ENCODE results near the gene LPP.

The LPP gene

DNA sequence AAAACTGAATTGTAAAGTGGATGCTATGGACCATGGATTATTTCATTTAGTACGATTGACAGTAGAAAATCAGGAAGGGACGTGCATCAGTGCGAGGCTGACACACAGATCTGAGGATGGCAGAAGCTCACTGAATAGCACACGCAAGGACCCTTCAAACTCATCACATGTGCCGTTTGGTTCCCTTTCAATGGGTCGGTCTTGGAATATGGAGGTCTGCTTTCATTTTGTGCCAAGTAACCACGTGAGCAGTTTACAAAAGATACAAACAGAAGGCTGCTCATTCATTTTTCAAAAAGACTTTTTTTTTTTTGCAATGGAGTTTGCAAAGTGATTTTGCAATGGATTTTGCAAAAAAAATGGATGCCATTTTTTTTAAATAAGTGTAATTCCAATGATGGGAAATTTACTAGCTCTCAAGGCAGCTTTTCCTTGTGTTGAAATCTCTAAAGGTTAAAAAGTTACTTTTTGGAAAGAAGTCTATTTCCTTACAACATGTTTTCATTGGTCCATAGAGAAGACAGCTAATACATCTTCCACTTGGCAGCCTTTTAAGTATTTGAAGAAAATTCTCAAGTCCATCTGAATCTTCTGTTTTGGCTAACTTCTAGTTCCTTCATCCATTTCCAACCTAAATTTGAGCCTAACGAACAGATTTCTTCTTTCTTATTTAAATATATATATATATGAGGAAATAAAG is 625.5 kb downstream of the LPP start:
- H3K4me3 ChIP-seq (replicated peaks; ENCODE audit: low read depth, low read length): no peak overlapping the region
- TF ChIP-seq, protein P1, sequence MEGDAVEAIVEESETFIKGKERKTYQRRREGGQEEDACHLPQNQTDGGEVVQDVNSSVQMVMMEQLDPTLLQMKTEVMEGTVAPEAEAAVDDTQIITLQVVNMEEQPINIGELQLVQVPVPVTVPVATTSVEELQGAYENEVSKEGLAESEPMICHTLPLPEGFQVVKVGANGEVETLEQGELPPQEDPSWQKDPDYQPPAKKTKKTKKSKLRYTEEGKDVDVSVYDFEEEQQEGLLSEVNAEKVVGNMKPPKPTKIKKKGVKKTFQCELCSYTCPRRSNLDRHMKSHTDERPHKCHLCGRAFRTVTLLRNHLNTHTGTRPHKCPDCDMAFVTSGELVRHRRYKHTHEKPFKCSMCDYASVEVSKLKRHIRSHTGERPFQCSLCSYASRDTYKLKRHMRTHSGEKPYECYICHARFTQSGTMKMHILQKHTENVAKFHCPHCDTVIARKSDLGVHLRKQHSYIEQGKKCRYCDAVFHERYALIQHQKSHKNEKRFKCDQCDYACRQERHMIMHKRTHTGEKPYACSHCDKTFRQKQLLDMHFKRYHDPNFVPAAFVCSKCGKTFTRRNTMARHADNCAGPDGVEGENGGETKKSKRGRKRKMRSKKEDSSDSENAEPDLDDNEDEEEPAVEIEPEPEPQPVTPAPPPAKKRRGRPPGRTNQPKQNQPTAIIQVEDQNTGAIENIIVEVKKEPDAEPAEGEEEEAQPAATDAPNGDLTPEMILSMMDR (IDR thresholded peaks at IDR 0.05; ENCODE audit: low read depth, low read length, missing control alignments): no peak
- DNase-seq (ENCODE audit: extremely low read depth, low read depth): no peak

DNA sequence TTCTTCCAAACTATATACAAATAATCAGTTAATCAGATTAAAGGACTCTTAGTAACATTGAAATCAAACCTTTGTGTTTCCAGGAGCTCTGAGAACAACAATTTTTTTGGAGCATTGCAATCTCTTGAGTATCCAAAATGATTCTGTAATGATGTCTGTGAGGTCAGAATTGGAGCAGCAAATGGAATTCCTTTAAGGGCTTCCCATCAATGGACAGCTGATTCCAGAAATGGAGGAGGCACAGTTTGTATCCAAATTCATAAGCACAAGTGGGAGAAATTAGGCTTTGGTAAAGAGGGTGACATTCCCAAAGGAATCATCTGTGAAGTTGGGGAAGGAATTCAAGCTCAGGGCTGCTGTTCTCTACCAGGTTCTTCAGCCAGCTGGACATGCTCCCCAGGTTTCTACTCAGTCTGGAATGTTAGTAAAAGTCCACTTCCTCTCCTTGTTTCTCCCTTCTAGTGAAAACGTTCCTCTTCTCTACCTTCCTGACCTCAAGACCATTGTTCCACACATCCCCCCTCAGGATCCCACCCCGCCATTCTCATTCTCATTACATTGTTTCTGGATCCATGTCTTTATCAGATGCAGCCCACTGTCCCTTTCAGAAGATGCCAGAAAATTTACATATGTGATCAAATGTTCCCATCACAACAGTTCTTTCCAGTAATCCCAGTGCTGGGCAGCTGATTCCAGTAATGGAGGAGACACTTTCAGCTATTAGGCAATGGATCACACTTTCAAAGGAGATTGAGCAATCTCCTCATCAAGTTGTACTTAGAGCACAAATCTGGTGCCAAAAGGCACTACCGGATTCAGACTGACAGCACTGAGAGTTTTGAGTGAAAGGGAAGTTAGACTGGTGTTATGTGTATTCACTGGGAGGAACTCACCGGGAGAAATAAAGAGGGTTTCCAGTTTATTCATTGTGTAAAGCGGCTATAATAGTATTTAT is 626.5 kb downstream of the LPP start:
- H3K4me3 ChIP-seq (replicated peaks; ENCODE audit: low read depth, low read length): no peak overlapping the region
- TF ChIP-seq, protein P1 (IDR thresholded peaks at IDR 0.05; ENCODE audit: low read depth, low read length, missing control alignments): no peak
- no peak for DNase-seq (ENCODE audit: extremely low read depth, low read depth)

DNA sequence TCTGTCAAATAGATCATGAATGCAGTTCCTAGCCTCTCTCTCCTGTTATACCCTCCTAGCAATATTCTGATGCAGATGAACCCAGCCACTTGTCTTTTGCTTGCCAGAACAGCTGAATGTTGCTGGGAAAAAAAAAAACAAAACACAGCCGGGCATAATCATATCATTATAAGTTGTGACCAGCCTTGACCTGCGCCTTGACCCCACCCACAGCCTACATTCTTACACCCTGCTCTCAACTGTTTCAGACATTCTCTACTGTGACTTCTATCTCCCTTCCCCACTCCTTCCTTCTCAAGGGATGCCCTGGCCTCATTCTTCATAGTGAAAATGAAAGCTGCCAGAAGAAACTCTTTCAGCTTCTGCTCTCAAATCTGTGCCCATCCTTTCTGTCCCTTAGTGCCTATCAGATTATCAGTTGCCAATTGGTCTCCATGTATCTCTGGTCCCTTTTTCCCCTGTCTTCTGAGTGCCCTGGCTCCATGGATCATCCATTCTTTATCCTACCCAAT is 628.7 kb downstream of the LPP start:
- DNase-seq (ENCODE audit: extremely low read depth, low read depth): no peak
- H3K4me3 ChIP-seq (replicated peaks; ENCODE audit: low read depth, low read length): no peak overlapping the region
- TF ChIP-seq, protein P1 (IDR thresholded peaks at IDR 0.05; ENCODE audit: low read depth, low read length, missing control alignments): no peak

DNA sequence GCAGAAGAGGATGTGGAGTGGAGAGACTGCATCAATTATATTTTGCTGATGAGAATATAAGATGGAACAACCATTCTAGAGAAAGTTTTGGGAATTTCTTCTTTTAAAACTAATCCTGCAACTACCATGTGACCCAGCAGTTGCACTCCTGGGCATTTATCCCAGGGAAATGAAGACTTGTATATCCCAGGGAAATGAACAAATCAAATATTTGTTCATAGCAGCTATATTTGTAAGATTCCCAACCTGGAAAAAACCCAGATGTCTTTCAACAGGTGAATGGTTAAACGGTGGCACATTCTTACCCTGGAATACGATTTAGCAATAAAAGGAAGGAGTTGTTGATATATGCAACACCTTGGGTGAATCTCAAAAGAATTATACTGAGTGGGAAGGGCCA is 632.5 kb downstream of the LPP start:
- DNase-seq (ENCODE audit: extremely low read depth, low read depth): no peak
- TF ChIP-seq, protein P1 (IDR thresholded peaks at IDR 0.05; ENCODE audit: low read depth, low read length, missing control alignments): no peak
- H3K4me3 ChIP-seq (replicated peaks; ENCODE audit: low read depth, low read length): no peak overlapping the region

DNA sequence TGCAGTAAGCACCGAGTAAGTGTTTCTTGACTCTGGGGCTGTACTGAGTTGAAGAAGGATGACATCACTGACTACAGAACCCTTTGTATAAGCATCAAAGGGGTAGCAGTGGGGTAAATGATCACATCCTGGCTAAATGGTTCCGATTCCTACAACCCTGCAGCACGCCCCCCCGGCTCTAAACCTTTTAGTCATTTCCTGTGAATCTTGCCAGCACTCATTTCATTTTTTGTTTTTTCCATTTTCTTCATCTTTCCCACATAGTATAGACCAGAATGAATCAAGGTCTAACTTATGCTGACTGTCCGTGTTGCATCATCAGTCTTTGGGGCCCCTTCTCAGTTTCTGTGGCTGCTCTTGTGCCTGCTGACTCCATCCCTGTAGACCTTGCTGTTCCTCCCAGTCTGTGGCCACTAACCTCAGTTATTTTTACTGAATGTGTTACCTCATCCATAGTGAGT is 634.7 kb downstream of the LPP start:
- no peak overlapping the region for H3K4me3 ChIP-seq (replicated peaks; ENCODE audit: low read depth, low read length)
- peak; percentile 55 for DNase-seq (ENCODE audit: extremely low read depth, low read depth)
- TF ChIP-seq, protein P1 (IDR thresholded peaks at IDR 0.05; ENCODE audit: low read depth, low read length, missing control alignments): no peak

DNA sequence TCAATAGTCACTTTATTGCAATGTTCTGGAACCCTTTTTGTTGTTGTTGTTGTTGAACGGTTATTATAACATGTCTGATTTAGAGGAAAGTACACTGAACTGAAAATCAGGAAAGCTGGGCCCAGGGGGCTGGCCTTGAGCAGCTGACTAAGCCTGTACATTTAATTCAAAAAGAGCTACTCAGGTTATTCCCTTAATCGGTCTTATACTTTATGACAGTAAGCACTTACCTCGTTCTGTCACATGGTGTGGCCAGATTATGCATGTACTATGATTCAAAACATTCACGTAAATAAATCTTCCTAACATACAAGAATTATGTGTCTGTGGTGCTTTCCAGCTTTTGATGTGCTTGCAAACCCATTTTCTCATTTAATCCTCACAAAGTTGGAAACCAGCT is 635.3 kb downstream of the LPP start:
- TF ChIP-seq, protein P1 (IDR thresholded peaks at IDR 0.05; ENCODE audit: low read depth, low read length, missing control alignments): no peak
- no peak for DNase-seq (ENCODE audit: extremely low read depth, low read depth)
- H3K4me3 ChIP-seq (replicated peaks; ENCODE audit: low read depth, low read length): no peak overlapping the region
